Keratinocyte (primary cell): Measurements from ENCODE around the gene NIM1K. TPM values are rescaled to one million over a fixed set of nuclear protein-coding genes. Genes with fewer than 3 reads are reported as not detected.

Experiments
- DNase-seq: peaks from one replicate; pipeline ENCODE4 v3.0.0-alpha.2; 2011; ENCODE audit warnings: low read depth, missing footprints, low spot score
- FAIRE-seq: peaks from 2 replicates; lab custom pipeline; 2011; peaks lifted over from hg19 to GRCh38; lab: Jason Lieb, UNC
- H2AFZ ChIP-seq: 2 replicates; pipeline ENCODE4 v1.6.0; 2012; ENCODE audit warnings: low read length, control low read depth, inconsistent platforms; ENCODE audit not compliant: control insufficient read depth
- H3K27ac ChIP-seq: 2 replicates; pipeline ENCODE4 v1.5.1; 2011; ENCODE audit warnings: low read length; ENCODE audit not compliant: control insufficient read depth, insufficient read depth
- H3K27me3 ChIP-seq: 3 replicates; pipeline ENCODE4 v1.6.0; 2011; ENCODE audit warnings: low read length; ENCODE audit not compliant: control insufficient read depth, insufficient read depth; ENCODE audit errors: extremely low read depth
- H3K36me3 ChIP-seq, 2 experiments: 2 replicates in 1 of 2; 3 replicates in 1 of 2; pipeline ENCODE4 v1.5.1; 2011; ENCODE audit warnings: low read length in 2 of 2, mild to moderate bottlenecking in 1 of 2; ENCODE audit not compliant: control insufficient read depth in 2 of 2, insufficient read depth in 2 of 2; ENCODE audit errors: extremely low read depth in 1 of 2
- H3K4me1 ChIP-seq: 3 replicates; pipeline ENCODE4 v1.5.1; 2011; ENCODE audit warnings: low read length; ENCODE audit not compliant: control insufficient read depth, insufficient read depth; ENCODE audit errors: extremely low read depth
- H3K4me2 ChIP-seq: 3 replicates; pipeline ENCODE4 v1.6.0; 2011; ENCODE audit warnings: low read depth, low read length; ENCODE audit not compliant: control insufficient read depth, insufficient read depth; ENCODE audit errors: extremely low read depth
- H3K4me3 ChIP-seq, 3 experiments: fragments of 200-600 bp in 1 of 3; sonication (generic) in 1 of 3; 2 replicates in 2 of 3; 3 replicates in 1 of 3; pipeline ENCODE4 v1.5.1; 2011 to 2016; ENCODE audit warnings: low read length in 3 of 3, mild to moderate bottlenecking in 3 of 3, control low read depth in 2 of 3, inconsistent platforms in 1 of 3, low read depth in 1 of 3, mixed read lengths in 1 of 3, mixed run types in 1 of 3, moderate library complexity in 1 of 3; ENCODE audit not compliant: control insufficient read depth in 2 of 3, insufficient read depth in 2 of 3; ENCODE audit errors: extremely low read depth in 1 of 3
- H3K79me2 ChIP-seq: 2 replicates; pipeline ENCODE4 v1.6.0; 2012; ENCODE audit warnings: low read length; ENCODE audit not compliant: control insufficient read depth, insufficient read depth
- H3K9ac ChIP-seq: 3 replicates; pipeline ENCODE4 v1.6.0; 2011; ENCODE audit warnings: low read length; ENCODE audit not compliant: control insufficient read depth, insufficient read depth; ENCODE audit errors: extremely low read depth
- H3K9me1 ChIP-seq: 3 replicates; pipeline ENCODE4 v1.6.0; 2011; ENCODE audit warnings: low read length; ENCODE audit not compliant: control insufficient read depth, insufficient read depth; ENCODE audit errors: extremely low read depth
- H3K9me3 ChIP-seq: 2 replicates; pipeline ENCODE4 v1.5.1; 2012; ENCODE audit warnings: low read depth, low read length; ENCODE audit not compliant: control insufficient read depth
- H4K20me1 ChIP-seq: 3 replicates; pipeline ENCODE4 v1.6.0; 2011; ENCODE audit warnings: low read length; ENCODE audit not compliant: control insufficient read depth, insufficient read depth; ENCODE audit errors: extremely low read depth
- EZH2 ChIP-seq: IDR thresholded peaks from one replicate; pipeline ENCODE4 v1.6.1; 2012; ENCODE audit warnings: inconsistent platforms, mild to moderate bottlenecking, low read length, moderate library complexity
- dilution Hi-C: fragments of 300-500 bp; cut with MboI; formaldehyde crosslinking; loops from one replicate; pipeline ENCODE4 v1.7.0; 2020; ENCODE audit warnings: low sequenced_read_pairs; ENCODE audit not compliant: extremely low pct_ligation_motif_present
- polyA plus RNA-seq, 5 experiments: library from polyadenylated mRNA; depleted of rRNA in 3 of 5; stranded (reverse) in 3 of 5; stranded (forward) in 1 of 5; unstranded in 1 of 5; fragments of >200 nt; gene quantifications; 1 replicate in 1 of 5; 2 replicates in 3 of 5; 3 replicates in 1 of 5; pipeline versions ENCODE4 v1.2.1 to v1.2.3, GENCODE V29; 2011 to 2012; ENCODE audit warnings: missing spikeins in 2 of 5, low read depth in 1 of 5, low replicate concordance in 1 of 5
- TF ChIP-seq, protein P1 (sequence below), 3 experiments: IDR thresholded peaks in 1 of 3; conservative IDR thresholded peaks in 1 of 3; optimal IDR thresholded peaks in 1 of 3; 2 replicates in 2 of 3; 3 replicates in 1 of 3; pipeline versions ENCODE3 to v1.5.1; 2011; ENCODE audit warnings: low read length in 3 of 3, mild to moderate bottlenecking in 3 of 3, moderate library complexity in 2 of 3, control low read depth in 1 of 3, inconsistent platforms in 1 of 3; ENCODE audit not compliant: insufficient read depth in 2 of 3; ENCODE audit errors: extremely low read depth in 1 of 3

NIM1K gene
- polyA plus RNA-seq, 1 donor (not counting 4 experiments of a cell fraction or from before 2014, with no cell fraction given): 0.07 TPM

GRCh38 chr5:43156388-43156787, 35.6 kb upstream of the NIM1K start:
- Histone ChIP-seq H3K4me3 (no peak overlapping the region), H3K27me3 (no peaks in the 10 kb centered on the region), H3K4me2 (no peak overlapping the region), H3K79me2 (peaks cover 10% of the 10 kb centered on the region), H3K4me1 (no peaks in the 10 kb centered on the region), H3K9ac (no peak overlapping the region), H3K9me1 (no peaks in the 10 kb centered on the region), H2AFZ (no peak overlapping the region), H3K9me3 (no peaks in the 10 kb centered on the region), H3K27ac (no peak overlapping the region), H3K36me3 (peaks cover 2 to 3% of the 10 kb centered on the region in 2 experiments), H4K20me1 (no peaks in the 10 kb centered on the region)
- FAIRE-seq: no peak
- DNase-seq: no peak
- no peak for TF ChIP-seq EZH2
- TF ChIP-seq, protein P1, sequence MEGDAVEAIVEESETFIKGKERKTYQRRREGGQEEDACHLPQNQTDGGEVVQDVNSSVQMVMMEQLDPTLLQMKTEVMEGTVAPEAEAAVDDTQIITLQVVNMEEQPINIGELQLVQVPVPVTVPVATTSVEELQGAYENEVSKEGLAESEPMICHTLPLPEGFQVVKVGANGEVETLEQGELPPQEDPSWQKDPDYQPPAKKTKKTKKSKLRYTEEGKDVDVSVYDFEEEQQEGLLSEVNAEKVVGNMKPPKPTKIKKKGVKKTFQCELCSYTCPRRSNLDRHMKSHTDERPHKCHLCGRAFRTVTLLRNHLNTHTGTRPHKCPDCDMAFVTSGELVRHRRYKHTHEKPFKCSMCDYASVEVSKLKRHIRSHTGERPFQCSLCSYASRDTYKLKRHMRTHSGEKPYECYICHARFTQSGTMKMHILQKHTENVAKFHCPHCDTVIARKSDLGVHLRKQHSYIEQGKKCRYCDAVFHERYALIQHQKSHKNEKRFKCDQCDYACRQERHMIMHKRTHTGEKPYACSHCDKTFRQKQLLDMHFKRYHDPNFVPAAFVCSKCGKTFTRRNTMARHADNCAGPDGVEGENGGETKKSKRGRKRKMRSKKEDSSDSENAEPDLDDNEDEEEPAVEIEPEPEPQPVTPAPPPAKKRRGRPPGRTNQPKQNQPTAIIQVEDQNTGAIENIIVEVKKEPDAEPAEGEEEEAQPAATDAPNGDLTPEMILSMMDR (optimal IDR thresholded peaks at IDR 0.05 in 1 of 3, IDR thresholded peaks at IDR 0.05 in 1 of 3, conservative IDR thresholded peaks at IDR 0.05 in 1 of 3; ENCODE audit: extremely low read depth in 1 of 3, insufficient read depth in 2 of 3, low read length in 3 of 3): no peak
- dilution Hi-C loops: no loop called here

- Histone ChIP-seq H3K9ac (no peak overlapping the region), H3K4me3 (no peak overlapping the region), H3K79me2 (peaks cover 8% of the 10 kb centered on the region), H3K4me2 (no peak overlapping the region), H3K9me1 (no peaks in the 10 kb centered on the region), H3K36me3 (peaks cover 3% of the 10 kb centered on the region in 2 experiments), H3K27ac (no peak overlapping the region), H3K27me3 (no peaks in the 10 kb centered on the region), H3K9me3 (no peaks in the 10 kb centered on the region), H2AFZ (no peak overlapping the region), H3K4me1 (no peaks in the 10 kb centered on the region), H4K20me1 (no peaks in the 10 kb centered on the region)
- TF ChIP-seq, protein P1 (optimal IDR thresholded peaks at IDR 0.05 in 1 of 3, IDR thresholded peaks at IDR 0.05 in 1 of 3, conservative IDR thresholded peaks at IDR 0.05 in 1 of 3; ENCODE audit: extremely low read depth in 1 of 3, insufficient read depth in 2 of 3, low read length in 3 of 3): no peak
- no peak for TF ChIP-seq EZH2
- dilution Hi-C loops: no loop called here
- FAIRE-seq: no peak
- DNase-seq: no peak
Observed at GRCh38 chr5:43157068-43157467, 35.0 kb upstream of the NIM1K start.
